ENCODE data around the gene GUCY1A2.

The GUCY1A2 gene

DNA sequence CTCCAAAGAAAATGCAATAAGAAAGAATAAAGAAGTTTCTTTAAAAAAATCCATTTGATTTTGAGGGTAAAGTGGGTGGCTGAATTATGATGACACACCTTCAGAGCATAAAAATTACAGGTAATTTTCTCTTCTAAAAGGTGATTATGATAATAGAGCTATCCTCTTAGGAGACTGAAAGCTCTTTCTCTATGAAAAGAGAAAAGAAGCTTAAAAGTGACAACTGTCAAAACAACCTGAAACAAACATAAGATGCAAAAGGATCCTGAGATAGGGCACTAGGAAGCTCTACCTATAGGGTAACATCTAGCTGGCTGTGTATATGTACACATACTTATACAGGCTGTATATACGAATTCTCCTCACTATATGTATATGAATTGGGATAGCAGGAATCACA is 270.2 kb downstream of the GUCY1A2 start:
- no peak overlapping the region for H3K4me3 ChIP-seq (ENCODE audit: low read depth, low read length)
- no peak for DNase-seq (ENCODE audit: low read depth)
- TF ChIP-seq, protein P1, sequence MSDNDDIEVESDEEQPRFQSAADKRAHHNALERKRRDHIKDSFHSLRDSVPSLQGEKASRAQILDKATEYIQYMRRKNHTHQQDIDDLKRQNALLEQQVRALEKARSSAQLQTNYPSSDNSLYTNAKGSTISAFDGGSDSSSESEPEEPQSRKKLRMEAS (IDR thresholded peaks at IDR 0.05; ENCODE audit: low read depth, low read length): no peak
- TF ChIP-seq POLR2A (IDR thresholded peaks at IDR 0.05; ENCODE audit: extremely low read depth, insufficient read length) (no peak), MYC (IDR thresholded peaks at IDR 0.05; ENCODE audit: low read depth, low read length) (no peak)
- TF ChIP-seq, protein P2, sequence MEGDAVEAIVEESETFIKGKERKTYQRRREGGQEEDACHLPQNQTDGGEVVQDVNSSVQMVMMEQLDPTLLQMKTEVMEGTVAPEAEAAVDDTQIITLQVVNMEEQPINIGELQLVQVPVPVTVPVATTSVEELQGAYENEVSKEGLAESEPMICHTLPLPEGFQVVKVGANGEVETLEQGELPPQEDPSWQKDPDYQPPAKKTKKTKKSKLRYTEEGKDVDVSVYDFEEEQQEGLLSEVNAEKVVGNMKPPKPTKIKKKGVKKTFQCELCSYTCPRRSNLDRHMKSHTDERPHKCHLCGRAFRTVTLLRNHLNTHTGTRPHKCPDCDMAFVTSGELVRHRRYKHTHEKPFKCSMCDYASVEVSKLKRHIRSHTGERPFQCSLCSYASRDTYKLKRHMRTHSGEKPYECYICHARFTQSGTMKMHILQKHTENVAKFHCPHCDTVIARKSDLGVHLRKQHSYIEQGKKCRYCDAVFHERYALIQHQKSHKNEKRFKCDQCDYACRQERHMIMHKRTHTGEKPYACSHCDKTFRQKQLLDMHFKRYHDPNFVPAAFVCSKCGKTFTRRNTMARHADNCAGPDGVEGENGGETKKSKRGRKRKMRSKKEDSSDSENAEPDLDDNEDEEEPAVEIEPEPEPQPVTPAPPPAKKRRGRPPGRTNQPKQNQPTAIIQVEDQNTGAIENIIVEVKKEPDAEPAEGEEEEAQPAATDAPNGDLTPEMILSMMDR (IDR thresholded peaks at IDR 0.05; ENCODE audit: low read depth, low read length): no peak

DNA sequence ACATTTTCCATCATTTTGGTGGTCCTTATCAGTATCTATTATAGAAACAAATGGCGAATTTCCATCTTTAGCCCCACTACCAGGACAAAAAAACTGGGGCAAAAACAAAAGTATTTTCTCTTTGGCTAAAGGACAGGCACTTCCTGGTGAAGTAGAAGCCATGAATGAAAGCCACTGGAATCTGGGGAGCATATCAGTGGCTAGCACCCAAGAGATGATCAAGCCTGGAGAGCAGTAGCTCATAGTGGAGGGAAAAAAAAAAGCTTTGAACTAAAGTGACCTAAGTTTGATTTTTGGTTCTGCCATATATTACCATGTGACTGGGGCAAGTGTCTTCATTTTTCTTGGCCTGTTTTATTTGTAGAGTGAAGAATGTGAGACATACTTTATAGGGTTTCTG is 272.3 kb downstream of the GUCY1A2 start:
- H3K4me3 ChIP-seq (ENCODE audit: low read depth, low read length): no peak overlapping the region
- TF ChIP-seq POLR2A (IDR thresholded peaks at IDR 0.05; ENCODE audit: extremely low read depth, insufficient read length): no peak
- TF ChIP-seq, protein P1 (IDR thresholded peaks at IDR 0.05; ENCODE audit: low read depth, low read length): no peak
- TF ChIP-seq MYC (IDR thresholded peaks at IDR 0.05; ENCODE audit: low read depth, low read length): no peak
- TF ChIP-seq, protein P2 (IDR thresholded peaks at IDR 0.05; ENCODE audit: low read depth, low read length): no peak
- no peak for DNase-seq (ENCODE audit: low read depth)

DNA sequence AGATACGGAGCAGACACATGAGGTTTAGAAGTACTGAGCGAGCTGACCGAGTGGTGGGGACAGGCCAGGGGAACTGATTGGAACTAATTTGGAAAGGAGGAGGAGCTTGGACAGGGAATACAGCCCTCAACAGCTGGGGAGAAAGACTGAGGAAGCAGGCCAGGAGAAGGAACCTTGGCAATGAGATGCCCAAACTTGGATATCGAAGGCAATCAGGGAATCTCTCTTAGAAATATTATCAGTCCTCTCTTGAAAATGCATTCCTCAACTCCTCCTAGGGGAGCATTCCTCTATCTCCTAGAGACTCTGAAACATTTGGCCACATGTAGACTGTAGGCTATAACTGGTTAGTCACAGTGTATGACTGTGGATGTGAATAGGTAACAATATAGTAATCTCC is 284.6 kb downstream of the GUCY1A2 start:
- DNase-seq (ENCODE audit: low read depth): no peak
- no peak overlapping the region for H3K4me3 ChIP-seq (ENCODE audit: low read depth, low read length)
- TF ChIP-seq POLR2A (IDR thresholded peaks at IDR 0.05; ENCODE audit: extremely low read depth, insufficient read length): no peak
- TF ChIP-seq, protein P2 (IDR thresholded peaks at IDR 0.05; ENCODE audit: low read depth, low read length): no peak
- TF ChIP-seq, protein P1 (IDR thresholded peaks at IDR 0.05; ENCODE audit: low read depth, low read length): no peak
- TF ChIP-seq MYC (IDR thresholded peaks at IDR 0.05; ENCODE audit: low read depth, low read length): no peak

DNA sequence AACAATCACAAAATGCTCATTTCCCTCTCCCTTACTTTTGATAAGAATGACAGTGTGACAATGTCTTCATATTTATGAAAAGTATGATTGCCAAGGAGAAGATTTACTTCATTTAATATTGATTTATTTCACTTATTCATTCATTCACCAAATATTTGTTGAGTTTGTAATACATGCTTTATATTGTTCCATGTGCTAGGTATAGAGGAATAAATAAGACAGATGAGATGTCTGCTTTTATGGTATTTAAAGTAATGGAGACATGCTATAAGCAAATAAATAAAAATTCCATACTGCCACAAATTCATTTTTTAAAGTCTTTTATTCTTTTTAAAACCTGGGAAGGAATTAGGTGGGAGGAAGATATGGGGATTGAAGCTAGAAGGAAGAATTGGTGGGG is 289.4 kb downstream of the GUCY1A2 start:
- DNase-seq (ENCODE audit: low read depth): no peak
- TF ChIP-seq, protein P2 (IDR thresholded peaks at IDR 0.05; ENCODE audit: low read depth, low read length): no peak
- TF ChIP-seq, protein P1 (IDR thresholded peaks at IDR 0.05; ENCODE audit: low read depth, low read length): no peak
- TF ChIP-seq POLR2A (IDR thresholded peaks at IDR 0.05; ENCODE audit: extremely low read depth, insufficient read length): no peak
- no peak for TF ChIP-seq MYC (IDR thresholded peaks at IDR 0.05; ENCODE audit: low read depth, low read length)
- H3K4me3 ChIP-seq (ENCODE audit: low read depth, low read length): no peak overlapping the region

DNA sequence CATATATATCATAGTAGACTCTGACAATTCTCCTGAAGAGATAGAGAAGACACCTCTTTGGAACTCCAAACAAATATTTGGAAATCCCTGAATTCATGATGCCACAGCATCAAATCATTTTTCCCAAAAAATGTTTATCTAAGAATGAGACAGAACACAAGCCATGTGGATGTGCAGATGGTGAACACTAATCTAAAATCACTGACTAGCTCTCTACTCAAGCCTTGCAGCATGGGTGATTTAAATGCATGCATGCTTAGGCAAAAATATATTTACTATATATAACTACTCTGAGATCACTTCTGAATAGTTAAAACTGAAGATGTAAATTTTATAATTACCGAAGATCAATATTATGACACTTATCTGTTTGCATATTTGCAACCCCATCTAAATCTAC is 289.9 kb downstream of the GUCY1A2 start:
- TF ChIP-seq MYC (IDR thresholded peaks at IDR 0.05; ENCODE audit: low read depth, low read length): no peak
- TF ChIP-seq POLR2A (IDR thresholded peaks at IDR 0.05; ENCODE audit: extremely low read depth, insufficient read length): no peak
- TF ChIP-seq, protein P2 (IDR thresholded peaks at IDR 0.05; ENCODE audit: low read depth, low read length): no peak
- TF ChIP-seq, protein P1 (IDR thresholded peaks at IDR 0.05; ENCODE audit: low read depth, low read length): no peak
- no peak for DNase-seq (ENCODE audit: low read depth)

DNA sequence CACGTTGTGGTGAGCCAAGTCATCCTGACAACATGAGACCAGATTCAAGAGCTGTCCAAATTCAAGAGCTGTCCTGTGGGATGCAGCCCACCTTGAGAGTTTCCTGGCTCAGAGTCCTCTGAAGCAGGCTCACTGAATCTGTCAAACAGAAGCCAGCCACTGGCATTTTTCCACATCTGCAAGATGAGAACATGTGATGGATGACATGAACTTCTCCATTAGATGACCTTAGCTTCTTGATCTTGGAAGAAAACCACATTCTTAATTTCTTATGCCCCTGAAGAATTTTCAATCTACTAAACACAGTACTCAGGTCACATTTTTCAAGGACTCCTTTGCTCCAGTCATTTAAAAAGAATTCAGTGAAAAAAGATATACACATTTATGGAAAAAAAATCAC is 291.0 kb downstream of the GUCY1A2 start:
- DNase-seq (ENCODE audit: low read depth): no peak
- H3K4me3 ChIP-seq (ENCODE audit: low read depth, low read length): no peak overlapping the region
- TF ChIP-seq, protein P2 (IDR thresholded peaks at IDR 0.05; ENCODE audit: low read depth, low read length): no peak
- TF ChIP-seq POLR2A (IDR thresholded peaks at IDR 0.05; ENCODE audit: extremely low read depth, insufficient read length) (no peak), MYC (IDR thresholded peaks at IDR 0.05; ENCODE audit: low read depth, low read length) (no peak)
- TF ChIP-seq, protein P1 (IDR thresholded peaks at IDR 0.05; ENCODE audit: low read depth, low read length): no peak

More for the DNA sequence above, 289.9 kb downstream of the GUCY1A2 start:
- H3K4me3 ChIP-seq (ENCODE audit: low read depth, low read length): no peak overlapping the region
